CD4-positive, alpha-beta T cell treated with Interleukin-21 for 1 hour (primary cell): ENCODE measurements around the gene PXMP2.

Experiments used
- DNase-seq: peaks from one replicate; pipeline ENCODE4 v3.0.0-alpha.2; 2020

Gene PXMP2

DNA sequence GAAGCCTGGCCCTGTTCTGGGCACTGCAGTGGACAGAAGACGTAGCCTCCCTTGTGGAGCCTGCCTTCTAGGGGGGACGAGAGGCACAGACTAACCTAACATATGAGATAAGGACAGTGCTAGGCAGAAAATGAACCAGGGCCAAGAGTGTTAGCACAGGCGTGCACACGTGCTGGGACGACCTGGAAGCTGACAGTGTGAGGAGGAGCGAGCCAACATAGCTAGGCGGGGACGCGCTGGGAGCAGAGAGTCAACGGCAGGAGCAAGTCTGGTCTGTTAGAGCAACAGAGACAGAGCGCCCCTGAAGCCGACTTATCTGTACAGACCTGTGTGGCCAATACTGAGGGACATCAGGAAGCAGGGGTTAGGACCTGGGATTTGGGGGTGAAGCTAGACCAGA is 8.0 kb downstream of the PXMP2 start:
- no peak for DNase-seq

DNA sequence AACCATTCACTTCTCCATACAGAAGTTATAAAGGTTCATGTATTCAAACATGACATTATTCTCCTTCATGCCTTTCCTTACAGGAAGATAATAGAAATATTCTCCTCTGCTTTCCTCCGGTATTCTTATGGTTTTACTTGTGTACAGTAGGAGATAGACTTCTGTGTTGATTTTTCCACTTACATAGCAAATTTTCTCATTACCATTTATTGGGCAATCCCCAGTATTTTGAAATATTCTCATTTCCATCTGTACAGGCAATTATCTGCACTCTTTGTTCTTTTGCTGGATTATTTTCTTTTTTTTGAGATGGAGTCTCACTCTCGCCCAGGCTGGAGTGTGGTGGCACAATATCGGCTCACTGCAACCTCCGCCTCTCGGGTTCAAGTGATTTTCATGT is 11.0 kb downstream of the PXMP2 start:
- DNase-seq: no peak

DNA sequence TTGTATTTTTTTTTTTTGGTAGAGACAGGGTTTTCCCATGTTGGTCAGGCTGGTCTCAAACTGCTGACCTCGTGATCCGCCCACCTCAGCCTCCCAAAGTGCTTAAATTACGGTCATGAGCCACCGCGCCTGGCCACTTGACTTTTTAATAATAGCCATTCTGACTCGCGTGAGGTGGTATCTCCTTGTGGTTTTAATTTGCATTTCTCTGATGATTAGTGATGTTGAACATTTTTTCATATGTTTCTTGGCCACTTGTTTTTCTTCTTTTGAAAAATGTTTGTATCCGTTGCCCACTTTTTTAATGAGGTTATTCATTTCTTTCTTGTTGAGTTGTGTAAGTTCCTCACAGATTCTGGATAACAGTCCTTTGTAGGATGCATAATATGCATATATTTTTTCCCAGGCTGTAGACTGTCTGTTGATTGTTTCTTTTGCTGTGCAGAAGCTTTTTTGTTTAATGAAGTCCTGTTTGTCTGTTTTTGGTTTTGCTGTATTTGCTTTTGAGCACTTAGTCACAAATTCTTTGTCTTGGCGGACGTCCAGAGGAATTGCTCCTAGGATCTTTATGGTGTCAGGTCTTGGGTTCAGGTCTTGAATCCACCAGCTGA is 12.9 kb downstream of the PXMP2 start:
- no peak for DNase-seq

DNA sequence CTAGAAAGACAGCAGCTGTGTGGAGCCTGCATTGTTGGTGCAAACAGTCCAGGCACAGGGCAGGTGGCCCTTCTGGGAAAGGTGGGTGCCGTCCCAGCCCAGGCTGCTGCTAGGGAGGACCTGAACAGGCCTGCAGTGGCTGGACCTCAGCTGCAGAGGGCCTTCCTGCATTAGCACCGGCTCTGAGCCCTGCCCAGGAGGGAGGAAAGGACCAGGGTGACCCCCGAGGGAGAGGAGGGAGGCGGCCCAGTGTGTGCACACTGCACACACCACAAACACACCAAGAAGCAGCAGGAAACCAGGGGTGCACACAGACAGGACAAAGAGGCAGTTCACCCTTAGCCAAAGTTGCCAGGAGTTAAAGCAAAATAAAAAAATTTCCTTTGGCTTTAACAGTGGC is 15.3 kb downstream of the PXMP2 start:
- DNase-seq: no peak

DNA sequence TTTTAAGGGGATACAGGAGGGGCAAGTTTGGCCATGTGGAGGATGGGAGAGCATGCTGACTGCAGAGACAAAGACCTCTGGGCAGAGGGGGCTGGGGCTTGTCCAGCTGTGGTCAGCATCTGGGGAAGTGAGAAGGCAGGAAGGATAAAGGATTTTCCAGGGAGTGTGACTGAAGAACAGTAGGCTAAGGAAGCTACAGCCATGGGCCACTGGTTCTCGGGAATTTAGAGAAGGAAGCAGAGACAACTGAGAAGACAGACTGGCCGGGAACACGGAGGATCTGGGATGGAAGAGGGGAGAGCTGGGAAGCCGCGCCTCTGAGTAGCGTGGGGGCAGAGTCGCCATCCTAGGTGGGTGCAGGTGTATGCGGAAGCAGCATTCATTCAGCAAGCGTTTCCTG is 16.3 kb downstream of the PXMP2 start:
- no peak for DNase-seq

DNA sequence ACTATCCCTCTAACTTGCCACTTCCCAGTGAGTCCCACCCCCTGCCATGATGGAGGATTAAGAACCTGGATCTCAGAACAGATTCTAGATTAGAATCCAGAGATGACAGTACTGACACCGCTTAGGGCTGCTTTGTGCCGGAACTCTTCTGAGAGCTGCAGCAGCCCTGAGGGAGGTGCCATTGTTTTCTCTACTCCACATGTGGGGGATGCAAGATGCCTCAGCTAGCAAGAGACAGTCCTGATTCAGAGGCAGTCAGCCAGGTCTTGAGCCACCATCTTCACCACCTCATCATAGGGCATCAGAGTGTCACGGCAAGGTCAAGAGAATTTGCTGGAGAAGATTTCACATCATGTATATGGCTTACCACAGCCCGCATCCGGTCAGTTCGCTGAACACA is 19.9 kb downstream of the PXMP2 start:
- no peak for DNase-seq

DNA sequence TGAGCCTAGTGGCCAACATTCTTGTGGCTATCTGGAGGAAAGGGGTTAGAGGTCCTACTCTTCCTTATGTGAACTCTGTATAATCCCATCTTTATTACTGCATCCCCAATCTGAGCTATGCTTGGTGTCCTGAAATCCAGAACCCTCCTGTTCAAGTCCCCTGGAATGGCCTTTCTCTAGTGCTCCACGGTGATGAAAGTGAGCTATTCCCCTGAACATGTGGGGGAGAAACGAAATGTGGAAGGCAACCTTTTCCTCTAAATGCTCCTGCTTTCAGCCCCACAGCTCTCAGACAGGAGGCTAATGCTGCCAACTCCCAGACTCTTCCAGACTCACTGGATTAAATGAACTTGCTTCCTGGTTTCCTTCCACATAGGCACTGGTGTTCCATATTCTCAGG is 20.8 kb downstream of the PXMP2 start:
- DNase-seq: no peak

DNA sequence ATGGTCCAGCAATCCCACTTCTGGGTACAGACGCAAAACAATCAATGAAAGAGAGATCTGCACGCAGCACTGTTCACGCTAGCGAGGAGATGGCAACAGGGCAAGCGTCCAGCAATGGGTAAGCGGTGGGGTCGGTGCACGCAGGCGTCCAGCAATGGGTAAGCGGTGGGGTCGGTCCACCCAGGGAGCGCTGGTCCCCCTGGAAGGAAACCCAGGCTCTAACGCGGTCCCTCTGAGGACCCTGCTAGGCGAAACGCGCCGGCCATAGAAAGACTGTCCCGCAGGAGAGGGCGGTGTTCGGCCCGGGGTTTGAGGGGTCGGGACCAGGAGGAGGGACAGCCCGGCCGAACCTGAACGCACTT is 22.6 kb downstream of the PXMP2 start:
- DNase-seq: no peak

DNA sequence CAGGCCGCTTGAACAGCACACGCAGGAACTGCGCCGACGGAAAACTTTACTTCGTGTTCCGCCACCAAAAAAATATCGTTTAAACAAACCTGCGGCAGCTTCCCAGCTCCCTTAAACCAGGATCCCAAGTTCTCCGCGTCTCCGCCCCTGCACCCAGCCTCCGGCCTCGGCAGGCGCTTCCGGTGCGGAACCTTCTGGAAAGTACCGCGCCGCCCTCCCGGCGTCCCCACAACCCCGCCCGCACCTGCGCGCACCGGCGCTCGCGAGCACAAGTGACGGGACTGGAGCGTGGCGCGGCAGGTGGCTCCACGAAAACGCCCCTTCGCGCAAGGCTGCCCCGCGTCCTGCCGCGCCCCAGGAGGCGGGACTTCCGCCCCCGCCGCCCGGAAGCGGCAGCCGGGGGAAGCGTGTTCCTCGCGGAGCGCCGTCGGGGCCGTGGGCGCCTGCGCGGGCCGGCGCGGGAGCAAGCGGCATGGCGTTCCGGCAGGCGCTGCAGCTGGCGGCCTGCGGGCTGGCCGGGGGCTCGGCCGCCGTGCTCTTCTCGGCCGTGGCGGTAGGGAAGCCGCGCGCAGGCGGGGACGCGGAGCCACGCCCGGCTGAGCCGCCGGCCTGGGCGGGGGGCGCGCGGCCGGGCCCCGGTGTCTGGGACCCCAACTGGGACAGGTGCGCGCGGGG is 23.2 kb downstream of the PXMP2 start, which contains the start of gene PGAM5:
Gene PGAM5 (plus strand): TSS at position 438 of the 675 bp plus-strand sequence. CDS start 35 bp downstream, at position 473.
- DNase-seq: peak; percentile 95

DNA sequence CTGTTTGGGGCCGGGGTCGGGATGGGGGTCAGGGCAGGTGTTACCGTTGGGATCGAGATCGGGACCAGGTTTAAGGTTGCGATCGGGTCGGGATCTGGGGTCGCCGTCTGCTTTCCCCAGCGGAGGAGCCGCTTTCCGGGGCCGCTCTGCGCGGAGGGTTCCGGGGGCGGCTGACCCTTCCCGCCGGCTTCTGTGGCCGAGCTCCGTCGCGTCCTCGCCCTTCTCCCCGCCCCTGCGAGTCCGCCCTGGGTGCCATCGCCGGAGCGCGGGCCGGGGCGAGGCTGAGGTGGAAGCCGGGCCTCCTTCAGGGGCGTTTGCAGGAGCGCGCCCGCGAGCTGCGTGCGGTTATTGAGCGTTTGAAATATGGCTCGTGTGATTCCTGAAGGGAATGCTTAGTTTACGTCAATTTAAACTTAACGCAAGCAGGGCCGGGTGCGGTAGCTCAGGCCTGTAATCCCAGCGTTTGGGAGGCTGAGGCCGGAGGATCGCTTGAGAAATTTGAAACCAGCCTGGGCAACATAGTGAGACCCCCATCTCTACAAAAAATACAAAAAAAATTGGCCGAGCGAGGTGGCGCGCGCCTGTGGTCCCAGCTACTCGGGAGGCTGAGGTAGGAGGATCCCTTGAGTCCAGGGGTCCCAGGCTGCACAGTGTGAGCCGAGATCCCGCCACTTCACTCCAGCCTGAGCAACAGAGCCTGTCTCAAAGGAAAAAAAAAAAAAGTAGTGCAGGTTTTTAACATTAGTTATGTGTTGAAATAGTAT is 23.9 kb downstream of the PXMP2 start:
- DNase-seq: peak; percentile 12

DNA sequence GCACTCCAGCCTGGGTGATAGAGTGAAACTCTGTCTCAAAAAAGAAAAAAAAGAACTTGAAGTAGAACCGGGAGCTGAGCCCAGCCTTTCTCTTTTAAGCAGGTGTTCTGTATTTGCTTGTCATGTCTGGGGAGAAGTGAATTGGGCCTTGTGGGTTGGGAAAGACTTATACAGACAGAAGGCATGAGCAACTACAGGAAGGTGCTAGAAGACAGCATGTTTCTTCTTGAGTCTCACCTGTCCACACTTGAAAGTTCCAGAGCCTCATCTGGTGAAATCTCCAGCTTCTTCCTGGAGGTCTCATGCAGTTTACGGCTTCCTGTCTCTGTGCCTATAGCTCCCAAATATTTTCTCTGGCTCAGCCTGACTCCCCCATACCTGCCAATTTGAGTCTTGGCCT is 25.7 kb downstream of the PXMP2 start:
- no peak for DNase-seq

DNA sequence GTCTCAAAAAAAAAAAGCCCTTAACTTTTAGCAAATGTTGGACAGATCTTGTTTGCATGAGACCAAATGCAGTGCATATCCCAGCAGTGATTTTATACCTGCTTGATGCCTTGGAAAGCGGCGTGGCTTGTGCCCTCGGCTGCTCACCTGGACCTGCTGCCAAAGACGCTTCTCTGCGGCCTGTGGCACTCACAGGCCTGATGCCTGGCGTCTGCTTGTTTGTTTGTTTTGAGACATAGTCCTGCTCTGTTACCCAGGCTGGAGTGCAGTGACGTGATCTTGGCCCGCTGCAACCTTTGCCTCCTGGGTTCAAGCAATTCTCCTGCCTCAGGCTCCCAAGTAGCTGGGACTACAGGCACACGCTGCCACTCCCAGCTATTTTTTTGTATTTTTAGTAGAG is 28.5 kb downstream of the PXMP2 start:
- DNase-seq: no peak

DNA sequence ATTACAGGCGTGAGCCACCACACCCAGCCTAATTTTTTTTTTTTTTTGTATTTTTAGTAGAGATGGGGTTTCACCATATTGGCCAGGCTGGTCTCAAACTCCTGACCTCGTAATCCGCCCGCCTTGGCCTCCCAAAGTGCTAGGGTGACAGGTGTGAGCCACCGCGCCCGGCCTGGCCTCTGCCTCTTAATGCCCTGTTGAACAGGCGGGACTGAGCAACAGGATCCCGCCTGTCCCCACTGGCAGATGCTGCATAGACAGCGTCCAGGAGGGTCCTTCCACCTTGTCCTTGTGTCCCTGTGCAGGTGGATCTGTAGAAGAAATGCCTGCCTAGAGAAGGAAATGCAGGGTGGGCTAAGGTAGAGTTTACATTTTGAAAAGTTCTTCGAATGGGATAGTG is 29.0 kb downstream of the PXMP2 start:
- DNase-seq: no peak

DNA sequence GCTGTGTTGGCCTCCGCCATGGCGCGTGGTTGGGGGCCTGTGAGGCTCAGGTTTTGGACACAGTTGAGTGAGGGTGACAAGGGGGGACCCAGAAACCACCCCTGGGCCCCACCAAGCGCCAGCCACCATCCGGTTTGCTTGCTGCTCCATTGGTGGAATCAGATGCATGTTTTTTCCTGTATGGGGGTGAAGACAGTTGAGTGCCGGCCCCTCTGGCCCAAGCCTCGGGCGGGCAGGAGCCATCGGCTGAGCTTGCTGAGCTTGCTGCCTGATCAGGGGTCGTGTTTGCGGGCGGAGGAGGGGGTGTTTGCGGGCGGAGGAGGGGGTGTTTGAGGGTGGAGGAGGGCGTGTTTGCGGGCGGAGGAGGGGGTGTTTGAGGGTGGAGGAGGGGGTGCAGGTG is 29.6 kb downstream of the PXMP2 start:
- DNase-seq: no peak

DNA sequence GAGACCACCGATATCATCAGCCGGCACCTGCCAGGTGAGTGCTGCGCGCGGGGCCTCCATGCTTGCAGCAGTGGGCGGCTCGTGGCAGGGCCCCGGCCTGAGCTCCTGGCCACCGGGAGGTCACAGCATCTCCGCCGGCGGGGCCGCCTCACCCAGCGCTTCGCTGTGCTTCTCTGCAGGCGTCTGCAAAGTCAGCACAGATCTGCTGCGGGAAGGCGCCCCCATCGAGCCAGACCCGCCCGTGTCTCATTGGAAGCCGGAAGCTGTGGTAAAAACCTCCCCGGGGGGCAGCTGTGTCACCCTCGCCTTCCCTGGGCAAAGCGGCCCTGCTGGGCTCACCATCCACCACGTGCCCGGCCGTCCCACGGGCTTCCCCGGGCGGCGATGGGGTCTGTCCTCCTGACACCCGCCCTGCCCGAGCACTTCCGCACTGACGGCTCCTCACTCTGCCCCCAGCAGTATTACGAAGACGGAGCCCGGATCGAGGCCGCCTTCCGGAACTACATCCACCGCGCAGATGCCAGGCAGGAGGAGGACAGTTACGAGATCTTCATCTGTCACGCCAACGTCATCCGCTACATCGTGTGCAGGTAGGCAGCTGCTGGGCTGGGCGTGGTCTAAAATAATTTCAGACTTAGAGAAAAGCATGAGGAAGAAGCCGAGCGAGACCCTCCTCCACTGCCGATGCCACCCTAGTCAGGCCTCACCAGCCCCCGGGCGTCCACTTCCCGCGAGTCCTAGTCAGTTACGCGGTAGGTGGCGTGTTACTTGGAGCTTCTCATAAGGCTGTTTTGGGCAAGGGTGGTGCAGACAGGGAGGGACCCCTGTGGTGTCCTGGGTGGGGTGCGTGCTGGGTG is 30.4 kb downstream of the PXMP2 start:
- no peak for DNase-seq

DNA sequence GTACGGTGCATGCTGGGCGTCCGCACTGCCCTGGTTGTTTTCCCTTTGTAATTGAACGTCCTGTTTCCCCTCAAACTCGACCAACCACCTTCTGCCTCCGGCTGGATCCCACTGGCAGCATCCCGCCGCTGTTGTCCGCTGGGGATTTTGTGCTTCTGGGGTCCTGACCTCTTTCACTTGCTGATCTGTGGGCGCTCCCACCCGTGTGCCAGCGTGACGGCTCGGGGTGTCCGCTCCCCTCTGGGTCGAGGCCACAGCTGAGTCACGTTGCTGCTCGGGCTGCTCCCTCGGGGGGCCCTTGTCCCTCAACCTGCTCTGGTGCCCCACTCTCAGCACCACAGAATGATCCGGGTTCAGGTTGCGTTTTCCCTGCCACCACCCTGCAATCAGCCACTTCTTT is 31.3 kb downstream of the PXMP2 start:
- DNase-seq: no peak

DNA sequence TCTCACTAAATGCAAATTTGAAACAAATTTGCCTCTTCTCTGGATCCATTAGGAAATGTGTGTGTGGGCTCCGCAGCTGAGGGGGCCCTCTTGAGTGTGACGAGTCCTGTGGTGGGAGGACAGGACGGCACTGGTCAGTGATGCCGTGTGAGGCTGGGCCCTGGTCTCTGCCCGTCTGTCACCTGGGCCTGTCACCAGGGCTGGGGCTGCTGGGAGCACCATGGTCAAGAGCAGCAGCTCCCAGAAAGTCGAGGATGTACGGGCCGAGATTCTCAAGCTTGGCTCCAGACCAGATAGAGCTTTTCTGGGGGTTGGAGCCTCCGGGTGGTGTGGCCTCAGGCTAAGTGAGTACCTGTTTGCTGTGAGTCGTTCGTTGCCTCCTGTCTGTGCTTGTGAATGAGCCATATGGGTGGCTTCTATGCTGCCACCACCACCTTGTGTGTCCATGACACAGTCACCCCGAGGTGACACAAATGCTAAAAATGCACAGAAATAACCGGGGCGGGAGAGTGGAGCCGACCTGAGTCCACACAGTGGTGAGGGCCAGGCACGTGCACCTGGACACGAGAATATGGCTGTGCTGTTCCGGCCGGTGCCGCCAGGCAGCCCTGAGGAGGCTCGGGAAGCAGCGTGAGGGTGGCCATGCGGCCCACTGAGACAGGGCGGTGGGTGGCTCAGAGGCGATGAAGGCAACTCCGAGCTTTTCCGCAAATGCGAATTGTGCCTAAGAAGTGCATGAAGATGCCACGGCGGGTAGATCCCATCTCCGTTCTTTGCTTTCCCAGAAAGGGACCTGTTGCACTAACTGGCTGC is 32.0 kb downstream of the PXMP2 start:
- no peak for DNase-seq

DNA sequence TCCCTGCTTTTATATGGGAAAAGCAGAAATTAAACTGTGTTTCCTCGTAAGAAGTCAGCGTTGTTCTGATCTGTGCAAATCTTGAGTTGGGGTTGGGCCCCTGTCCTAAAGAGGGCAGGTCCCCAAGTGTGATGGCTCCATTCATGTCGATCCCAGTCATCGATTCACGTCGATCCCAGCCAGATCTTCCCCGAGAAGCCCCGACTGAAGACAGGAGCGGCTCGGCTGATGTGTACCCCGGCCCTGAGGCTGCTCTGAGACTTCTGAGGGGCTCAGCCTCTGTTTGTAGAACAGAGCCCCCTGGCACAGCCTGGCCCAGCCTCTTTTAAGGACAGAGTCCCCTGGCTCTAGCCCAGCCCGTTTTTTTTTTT is 32.6 kb downstream of the PXMP2 start:
- no peak for DNase-seq

DNA sequence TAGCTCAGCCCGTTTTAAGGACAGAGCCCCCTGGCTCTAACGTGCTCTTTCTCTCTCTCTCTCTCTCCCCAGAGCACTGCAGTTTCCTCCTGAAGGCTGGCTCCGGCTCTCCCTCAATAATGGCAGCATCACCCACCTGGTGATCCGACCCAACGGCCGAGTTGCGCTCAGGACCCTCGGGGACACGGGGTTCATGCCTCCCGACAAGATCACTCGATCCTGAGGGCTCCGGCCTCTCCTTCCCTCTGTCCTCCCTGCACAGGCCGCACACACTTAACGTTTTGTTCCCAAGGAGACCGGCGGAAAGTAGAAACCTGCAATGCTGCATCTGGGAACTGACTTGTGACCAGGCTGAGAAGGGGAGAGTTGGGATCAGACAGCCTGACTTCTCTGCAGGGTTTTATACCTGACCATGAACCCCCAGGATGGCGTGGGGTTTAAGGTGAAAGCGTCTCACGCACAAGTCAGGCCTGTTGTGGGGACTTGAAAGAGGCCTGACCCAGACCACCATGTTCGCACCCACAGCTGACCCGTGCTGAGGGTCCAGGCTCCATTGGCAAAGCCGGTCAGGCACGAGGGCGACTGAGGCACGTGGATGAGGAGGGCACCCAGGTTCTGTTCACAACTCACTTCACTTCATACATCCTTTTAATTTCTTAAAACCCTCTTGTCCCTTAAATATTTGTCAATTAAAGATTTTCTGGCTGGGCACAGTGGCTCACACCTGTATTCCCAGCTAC is 33.4 kb downstream of the PXMP2 start:
- no peak for DNase-seq

DNA sequence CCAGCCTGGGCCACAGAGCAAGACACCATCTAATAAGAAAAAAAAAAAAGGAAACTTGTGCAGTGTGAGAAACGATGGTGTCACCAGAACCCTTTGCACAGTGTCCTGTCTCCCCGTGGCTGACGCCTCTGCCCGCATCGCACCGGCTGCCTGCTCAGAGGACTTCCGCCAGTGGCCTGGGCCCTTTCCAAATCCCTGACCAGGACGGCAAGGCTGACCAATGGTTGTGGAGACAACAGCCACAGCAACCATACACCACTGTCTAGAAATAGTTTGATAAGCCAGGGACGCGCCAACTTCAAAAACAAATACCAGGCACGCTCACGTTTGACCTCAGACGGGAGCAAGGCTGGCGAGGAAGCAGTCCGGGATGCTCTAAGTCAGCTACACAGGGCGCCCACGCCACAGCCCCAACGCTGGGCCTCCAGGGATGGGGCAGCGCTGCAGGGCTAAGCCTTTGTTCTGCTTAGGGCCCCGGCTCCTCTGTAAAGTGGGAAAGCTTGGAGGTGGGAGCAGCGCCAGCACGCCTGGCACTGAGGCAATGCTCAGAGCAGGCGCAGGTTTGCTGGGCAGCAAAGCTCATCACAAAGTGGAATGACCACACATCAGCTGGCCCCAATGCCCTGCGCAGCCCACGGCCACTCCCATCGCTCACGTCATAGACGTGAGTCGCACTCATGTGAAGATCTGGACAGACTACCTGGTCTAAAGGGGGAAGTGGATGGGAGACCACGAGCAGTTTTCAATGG is 35.8 kb downstream of the PXMP2 start:
- DNase-seq: no peak

DNA sequence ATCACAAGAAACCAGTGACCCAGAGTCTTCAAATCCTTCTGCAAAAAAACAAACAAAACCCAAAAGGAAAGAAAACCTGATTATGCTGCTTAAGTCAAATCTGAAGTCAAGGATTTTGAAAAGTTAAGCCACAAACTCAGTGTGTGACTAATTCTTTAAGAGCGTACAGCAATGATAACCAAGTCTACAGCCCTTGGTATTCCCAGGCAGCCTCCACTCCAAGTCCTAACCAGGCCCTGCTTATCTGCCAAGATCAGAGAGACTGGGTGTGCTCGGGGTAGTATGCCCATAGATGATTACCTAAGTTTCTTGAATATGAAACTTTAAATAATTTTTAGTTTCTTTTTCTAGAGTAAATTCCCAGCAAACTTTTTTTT is 36.4 kb downstream of the PXMP2 start:
- no peak for DNase-seq
